ENCODE results near the gene AP4S1.

Gene AP4S1

GRCh38 chr14:31137214-31137889 is 111.9 kb downstream of the AP4S1 start:
- DNase-seq (ENCODE audit: low read depth in 2 of 2) = no peak

DNA sequence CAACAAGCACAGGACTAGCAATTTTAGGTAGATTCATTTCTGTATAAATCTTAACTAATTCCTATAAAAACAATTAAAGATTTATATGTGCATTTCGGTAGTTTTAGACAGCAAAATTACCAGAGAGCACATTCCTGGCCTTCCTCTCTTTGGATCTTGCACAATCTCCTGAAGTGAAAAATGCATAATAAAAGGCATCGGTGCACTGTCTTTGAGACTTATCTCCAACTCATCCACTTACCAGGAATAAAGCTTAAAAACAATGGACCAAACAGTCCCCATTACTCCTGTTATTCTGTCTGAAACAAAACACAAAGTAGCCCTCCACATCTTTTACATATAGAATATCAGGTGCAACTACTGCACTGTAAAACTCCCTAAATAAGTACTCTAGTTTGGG is 112.9 kb downstream of the AP4S1 start:
- no peak for DNase-seq (ENCODE audit: low read depth in 2 of 2)

- no peak for DNase-seq (ENCODE audit: low read depth in 2 of 2)
Observed at GRCh38 chr14:31139301-31139847, 113.9 kb downstream of the AP4S1 start.

DNA sequence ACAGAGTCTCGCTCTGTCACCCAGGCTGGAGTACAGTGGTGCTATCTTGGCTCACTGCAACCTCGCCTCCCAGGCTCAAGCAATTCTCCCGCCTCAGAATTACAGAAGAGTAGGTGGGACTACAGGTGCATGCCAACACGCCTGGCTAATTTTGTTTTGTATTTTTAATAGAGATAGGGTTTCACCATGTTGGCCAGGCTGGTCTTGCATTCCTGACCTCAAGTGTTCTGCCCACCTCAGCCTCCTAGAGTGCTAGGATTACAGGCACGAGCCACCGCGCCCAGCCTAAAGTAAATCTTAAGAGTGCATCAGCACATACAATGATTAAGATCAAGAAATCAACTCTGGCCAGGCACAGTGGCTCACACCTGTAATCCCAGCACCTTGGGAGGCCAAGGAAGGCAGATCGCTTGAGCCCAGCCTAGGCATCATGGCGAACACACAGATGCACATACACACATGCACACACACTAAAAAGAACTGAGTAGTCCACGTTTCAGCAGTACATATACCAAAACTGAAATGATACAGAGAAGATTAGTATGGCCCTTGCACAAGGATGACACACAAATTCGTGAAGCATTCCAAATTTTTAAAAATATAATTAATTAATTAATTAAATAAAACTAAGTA is 117.1 kb downstream of the AP4S1 start:
- DNase-seq (ENCODE audit: low read depth in 2 of 2) = no peak

Measured in stimulated activated CD4-positive, alpha-beta T cell treated with anti-CD3 and anti-CD28 coated beads, Interleukin-4, amount 100 ng/mL, for 48 hours (primary cell).